SKM-1 (cell line): ENCODE measurements around the gene GTF2H2C.
"Not testable (repeated sequence)": the region's sequence is repeated elsewhere in the genome, so short reads cannot be mapped to it uniquely, and the experiment has no call there.

ENCODE experiments used
- DNase-seq: peaks from one replicate; lab custom pipeline; 2025; ENCODE audit not compliant: unreplicated experiment; lab: John Stamatoyannopoulos, UW

GTF2H2C gene

GRCh38 chr5:69560587-69561431, 818 bp downstream of the GTF2H2C start:
- DNase-seq, result not testable (repeated sequence)

GRCh38 chr5:69566172-69566571, 6.2 kb downstream of the GTF2H2C start:
- DNase-seq, result not testable (repeated sequence)

- DNase-seq, result not testable (repeated sequence)
These were observed 8.1 kb downstream of the GTF2H2C start for GRCh38 chr5:69568072-69568471.

GRCh38 chr5:69583356-69583755, 23.4 kb downstream of the GTF2H2C start:
- not testable (repeated sequence) for DNase-seq

- not testable (repeated sequence) for DNase-seq
These were observed 36.3 kb downstream of the GTF2H2C start for GRCh38 chr5:69596114-69596840.

- not testable (repeated sequence) for DNase-seq
These were observed 42.0 kb downstream of the GTF2H2C start for GRCh38 chr5:69601947-69602346.

GRCh38 chr5:69606839-69607238, 46.8 kb downstream of the GTF2H2C start:
- not testable (repeated sequence) for DNase-seq

GRCh38 chr5:69607750-69608149, 47.8 kb downstream of the GTF2H2C start:
- DNase-seq, result not testable (repeated sequence)

GRCh38 chr5:69608861-69609496, 49.0 kb downstream of the GTF2H2C start:
- not testable (repeated sequence) for DNase-seq

GRCh38 chr5:69614843-69615242, 54.9 kb downstream of the GTF2H2C start:
- DNase-seq, result not testable (repeated sequence)

GRCh38 chr5:69631879-69632278, 71.9 kb downstream of the GTF2H2C start:
- not testable (repeated sequence) for DNase-seq
